SK-MEL-5 (cell line): ENCODE results near the gene CIAPIN1. TPM values are rescaled to one million over a fixed set of nuclear protein-coding genes. Genes with fewer than 3 reads are reported as not detected.

Experiments
- DNase-seq: peaks from one replicate; pipeline ENCODE4 v3.0.0-alpha.2; 2016; ENCODE audit warnings: low read depth, low spot score
- in situ Hi-C: cut with HindIII; loops from 2 replicates; pipeline ENCODE4 v1.10.0; 2016; ENCODE audit warnings: low sequenced_read_pairs, high pct_unique_total_duplicates, low pct_unique_long_range_greater_than_20kb
- total RNA-seq: library from RNA; depleted of rRNA; stranded (reverse); fragments of >200 nt; shearing (Covaris generic); gene quantifications from 2 replicates; pipeline ENCODE4 v1.2.3, GENCODE V29; 2014; rRNA removed

The CIAPIN1 gene
- total RNA-seq, 1 experiment from 2014 or later = 82.3 TPM

GRCh38 chr16:57380671-57381462 is 66.3 kb downstream of the CIAPIN1 start:
- no peak for DNase-seq
- in situ Hi-C loops = no loop called here

- no peak for DNase-seq
- in situ Hi-C loops = no loop called here
Measured at GRCh38 chr16:57379579-57379978, 67.6 kb downstream of the CIAPIN1 start.

Other genes starting within 250 kb of the CIAPIN1 start
- 52.3 and 55.7 TPM in 2 replicates for gene ARL2BP, start 202.1 kb downstream of the CIAPIN1 start, total RNA-seq
- 0.13 and 0.32 TPM in 2 replicates for gene PLLP, start 162.7 kb downstream of the CIAPIN1 start, total RNA-seq
- not detected in 2 replicates for gene CCL22, start 88.6 kb downstream of the CIAPIN1 start, total RNA-seq
- gene CX3CL1, start 74.9 kb downstream of the CIAPIN1 start, total RNA-seq = 5.0 and 5.2 TPM in 2 replicates
- gene CCL17, start 42.6 kb downstream of the CIAPIN1 start, total RNA-seq = 1.8 and 2.1 TPM in 2 replicates
- 67.7 and 70.7 TPM in 2 replicates for gene COQ9, start 94 bp upstream of the CIAPIN1 start, total RNA-seq
- gene POLR2C, start 15.3 kb upstream of the CIAPIN1 start, total RNA-seq = 79.8 and 107 TPM in 2 replicates
- gene DOK4, start 39.1 kb upstream of the CIAPIN1 start, total RNA-seq = 2.5 and 3.6 TPM in 2 replicates
- 8.9 and 10.5 TPM in 2 replicates for gene CCDC102A, start 89.2 kb upstream of the CIAPIN1 start, total RNA-seq
- gene ADGRG5, start 95.3 kb upstream of the CIAPIN1 start, total RNA-seq = not detected in 2 replicates
- gene ADGRG1, start 181.2 kb upstream of the CIAPIN1 start, total RNA-seq = 14.4 and 17.3 TPM in 2 replicates
- gene ADGRG3, start 220.9 kb upstream of the CIAPIN1 start, total RNA-seq = not detected in 2 replicates
- not detected in 2 replicates for gene DRC7, start 247.4 kb upstream of the CIAPIN1 start, total RNA-seq